ENCODE measurements around the gene ZNF184.

ZNF184 gene

DNA sequence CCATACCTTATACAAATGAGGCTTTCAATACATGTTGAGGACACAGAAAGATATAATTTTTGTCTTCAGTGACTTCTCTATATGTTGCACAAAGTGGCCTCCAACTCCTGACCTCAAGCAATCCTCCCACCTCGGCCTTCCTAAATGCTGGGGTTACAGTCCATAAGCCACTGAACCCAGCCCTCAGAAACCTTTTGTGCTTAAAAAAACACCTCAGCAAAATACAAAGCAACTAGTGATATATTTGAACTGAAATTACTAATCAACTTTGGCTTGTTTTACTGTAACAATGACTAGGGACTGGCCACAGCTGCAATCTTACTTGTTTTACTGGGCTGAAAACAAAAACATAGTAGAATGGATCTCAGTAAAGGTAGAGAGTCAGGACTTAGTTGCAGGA is 3.2 kb upstream of the ZNF184 start:
- no peak overlapping the region for H3K27ac ChIP-seq
- no peak for TF ChIP-seq CTCF (IDR thresholded peaks at IDR 0.05; ENCODE audit: low read depth, low read length)

DNA sequence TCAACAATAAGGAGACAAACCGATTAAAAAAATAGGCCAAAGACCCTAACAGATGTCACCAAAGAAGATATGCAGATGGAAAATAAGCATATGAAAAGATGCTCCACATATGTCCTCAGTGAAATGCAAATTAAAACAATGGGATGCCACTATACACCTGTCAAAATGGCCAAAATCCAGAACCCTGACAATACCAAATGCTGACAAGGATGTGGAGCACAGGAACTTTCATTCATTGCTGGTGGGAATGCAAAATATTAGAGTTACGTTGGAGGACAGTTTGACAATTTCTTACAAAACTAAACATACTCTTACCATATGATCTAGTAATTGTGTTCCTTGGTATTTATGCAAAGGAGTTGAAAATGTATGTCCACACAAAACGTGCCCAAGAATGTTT is 1.8 kb upstream of the ZNF184 start:
- DNase-seq = no peak
- peaks cover 8% of the 10 kb centered on the region for H3K36me3 ChIP-seq
- H3K4me3 ChIP-seq (ENCODE audit: low read depth, low read length) = no peak overlapping the region
- H3K9me3 ChIP-seq (ENCODE audit: severe bottlenecking) = no peaks in the 10 kb centered on the region
- H3K27ac ChIP-seq = no peak overlapping the region
- TF ChIP-seq CTCF (IDR thresholded peaks at IDR 0.05; ENCODE audit: low read depth, low read length) = no peak
- H3K27me3 ChIP-seq (ENCODE audit: insufficient read depth, low read depth, severe bottlenecking) = no peaks in the 10 kb centered on the region

More for the DNA sequence above, 3.2 kb upstream of the ZNF184 start:
- no peak for DNase-seq
- Histone ChIP-seq H3K27me3 (ENCODE audit: insufficient read depth, low read depth, severe bottlenecking) (no peaks in the 10 kb centered on the region), H3K36me3 (peaks cover 4% of the 10 kb centered on the region), H3K9me3 (ENCODE audit: severe bottlenecking) (no peaks in the 10 kb centered on the region), H3K4me3 (ENCODE audit: low read depth, low read length) (no peak overlapping the region)

DNA sequence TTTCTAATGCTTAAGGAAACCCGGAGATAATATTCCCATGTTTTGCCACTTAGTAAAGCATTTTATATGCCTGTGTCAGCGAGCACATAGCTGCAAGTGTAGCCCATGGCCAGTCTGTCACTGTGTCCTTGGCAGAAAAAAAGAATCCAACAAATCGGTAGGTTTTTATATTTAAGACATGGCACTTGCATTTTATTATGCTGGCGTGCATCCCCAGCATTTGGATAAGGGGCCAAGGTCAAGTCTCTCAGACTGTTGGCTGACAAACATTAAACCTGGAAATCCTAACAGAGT is 1.2 kb upstream of the ZNF184 start:
- Histone ChIP-seq H3K9me3 (ENCODE audit: severe bottlenecking) (no peaks in the 10 kb centered on the region), H3K36me3 (peaks cover 11% of the 10 kb centered on the region), H3K4me3 (ENCODE audit: low read depth, low read length) (no peak overlapping the region), H3K27me3 (ENCODE audit: insufficient read depth, low read depth, severe bottlenecking) (no peaks in the 10 kb centered on the region), H3K27ac (no peak overlapping the region)
- no peak for DNase-seq
- no peak for TF ChIP-seq CTCF (IDR thresholded peaks at IDR 0.05; ENCODE audit: low read depth, low read length)

GRCh38 chr6:27472182-27472616 is 706 bp downstream of the ZNF184 start:
- Histone ChIP-seq H3K9me3 (ENCODE audit: severe bottlenecking) (no peaks in the 10 kb centered on the region), H3K27ac (peak overlapping the region; percentile 92), H3K4me3 (ENCODE audit: low read depth, low read length) (peak overlapping the region; percentile 77), H3K36me3 (peaks cover 29% of the 10 kb centered on the region), H3K27me3 (ENCODE audit: insufficient read depth, low read depth, severe bottlenecking) (no peaks in the 10 kb centered on the region)
- no peak for TF ChIP-seq CTCF (IDR thresholded peaks at IDR 0.05; ENCODE audit: low read depth, low read length)
- peak; percentile 84 for DNase-seq

DNA sequence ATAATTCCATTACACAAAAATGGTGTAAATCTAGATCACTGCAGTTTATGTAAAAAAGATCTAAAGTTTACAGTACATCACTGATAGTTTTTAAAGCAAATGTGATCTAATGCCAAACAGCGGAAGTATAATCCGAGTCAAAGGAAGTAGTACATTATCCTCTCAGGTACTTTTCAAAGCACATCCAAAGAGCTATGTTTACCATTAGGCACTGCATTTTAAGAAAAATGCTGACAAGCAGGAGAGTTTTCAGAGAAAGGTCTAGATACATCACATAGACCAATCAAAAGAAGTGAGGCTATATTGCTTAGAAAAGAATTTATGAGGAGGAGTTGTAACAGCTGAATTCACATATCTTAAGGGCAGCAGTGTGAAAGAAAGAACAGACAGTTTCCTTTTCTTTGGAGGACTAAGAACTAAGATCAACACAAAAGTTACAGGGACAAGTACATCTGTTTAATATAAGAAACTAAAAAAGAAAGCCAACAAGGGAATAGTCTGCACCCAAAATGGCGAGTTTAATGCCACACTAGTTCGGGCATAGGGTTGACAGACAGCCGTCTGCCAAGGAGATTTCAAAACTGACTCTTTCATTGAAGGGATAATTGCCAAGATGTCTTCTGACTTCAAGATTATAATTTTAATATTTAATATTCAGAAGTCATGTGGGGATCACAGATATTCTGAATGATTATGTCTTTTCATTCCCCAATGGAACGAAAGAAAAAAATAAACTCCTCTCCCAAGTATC is 1.4 kb downstream of the ZNF184 start:
- H3K36me3 ChIP-seq = peaks cover 36% of the 10 kb centered on the region
- H3K27ac ChIP-seq = peak overlapping the region; percentile 92
- TF ChIP-seq CTCF (IDR thresholded peaks at IDR 0.05; ENCODE audit: low read depth, low read length) = no peak
- H3K27me3 ChIP-seq (ENCODE audit: insufficient read depth, low read depth, severe bottlenecking) = no peaks in the 10 kb centered on the region
- H3K9me3 ChIP-seq (ENCODE audit: severe bottlenecking) = no peaks in the 10 kb centered on the region
- DNase-seq = no peak
- peak overlapping the region; percentile 77 for H3K4me3 ChIP-seq (ENCODE audit: low read depth, low read length)

- DNase-seq = no peak
- H3K4me3 ChIP-seq (ENCODE audit: low read depth, low read length) = no peak overlapping the region
- no peaks in the 10 kb centered on the region for H3K27me3 ChIP-seq (ENCODE audit: insufficient read depth, low read depth, severe bottlenecking)
- H3K27ac ChIP-seq = no peak overlapping the region
- H3K9me3 ChIP-seq (ENCODE audit: severe bottlenecking) = no peaks in the 10 kb centered on the region
- no peak for TF ChIP-seq CTCF (IDR thresholded peaks at IDR 0.05; ENCODE audit: low read depth, low read length)
- H3K36me3 ChIP-seq = peaks cover 43% of the 10 kb centered on the region
These were observed 2.9 kb downstream of the ZNF184 start for GRCh38 chr6:27470023-27470422.

All from WERI-Rb-1 (cell line).